HL-60 (cell line): ENCODE results near the gene STAT1.

Experiments used
- POLR2AphosphoS5 ChIP-seq: IDR thresholded peaks from 2 replicates; pipeline ENCODE4 v1.6.1; 2012; ENCODE audit warnings: low read depth
- TF ChIP-seq, protein P1 (sequence below): IDR thresholded peaks from one replicate; pipeline ENCODE4 v1.5.1; 2011; ENCODE audit warnings: low read length, control low read depth, inconsistent platforms; ENCODE audit not compliant: insufficient read depth

DNA sequence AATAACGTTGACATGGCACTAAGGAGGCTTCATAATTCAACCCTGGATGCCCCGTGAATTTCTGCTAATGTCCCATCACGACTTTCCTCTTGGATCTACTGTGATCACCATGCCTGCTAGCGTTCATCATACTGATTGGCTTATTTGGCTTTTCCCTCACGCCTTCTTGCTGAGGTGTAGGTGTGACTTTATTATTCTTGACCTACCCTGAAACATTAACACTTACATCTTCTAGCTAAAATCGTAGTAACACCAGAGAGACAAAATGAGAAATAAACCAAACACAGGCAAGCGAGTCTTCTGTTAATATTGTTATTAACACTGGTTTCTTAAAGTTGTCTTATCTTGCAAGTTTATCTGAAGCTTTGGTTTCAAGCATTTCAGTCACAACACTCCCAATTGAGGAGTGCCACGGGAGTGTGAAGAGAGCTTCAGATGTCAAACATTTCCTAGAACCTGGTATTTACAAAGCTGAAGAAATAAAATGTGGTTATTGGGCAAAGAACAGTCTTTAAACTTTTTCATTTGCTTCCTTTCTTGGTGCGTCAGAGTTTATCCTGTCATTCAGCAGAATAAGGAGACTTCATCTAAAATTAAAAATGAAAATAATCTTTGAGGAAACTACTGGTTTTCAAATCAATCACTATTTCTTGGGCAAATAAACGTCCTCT lies 15.4 kb upstream of the STAT1 start:
- TF ChIP-seq POLR2AphosphoS5 = no peak
- TF ChIP-seq, protein P1, sequence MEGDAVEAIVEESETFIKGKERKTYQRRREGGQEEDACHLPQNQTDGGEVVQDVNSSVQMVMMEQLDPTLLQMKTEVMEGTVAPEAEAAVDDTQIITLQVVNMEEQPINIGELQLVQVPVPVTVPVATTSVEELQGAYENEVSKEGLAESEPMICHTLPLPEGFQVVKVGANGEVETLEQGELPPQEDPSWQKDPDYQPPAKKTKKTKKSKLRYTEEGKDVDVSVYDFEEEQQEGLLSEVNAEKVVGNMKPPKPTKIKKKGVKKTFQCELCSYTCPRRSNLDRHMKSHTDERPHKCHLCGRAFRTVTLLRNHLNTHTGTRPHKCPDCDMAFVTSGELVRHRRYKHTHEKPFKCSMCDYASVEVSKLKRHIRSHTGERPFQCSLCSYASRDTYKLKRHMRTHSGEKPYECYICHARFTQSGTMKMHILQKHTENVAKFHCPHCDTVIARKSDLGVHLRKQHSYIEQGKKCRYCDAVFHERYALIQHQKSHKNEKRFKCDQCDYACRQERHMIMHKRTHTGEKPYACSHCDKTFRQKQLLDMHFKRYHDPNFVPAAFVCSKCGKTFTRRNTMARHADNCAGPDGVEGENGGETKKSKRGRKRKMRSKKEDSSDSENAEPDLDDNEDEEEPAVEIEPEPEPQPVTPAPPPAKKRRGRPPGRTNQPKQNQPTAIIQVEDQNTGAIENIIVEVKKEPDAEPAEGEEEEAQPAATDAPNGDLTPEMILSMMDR = no peak
